GM10266 (cell line): ENCODE results near the gene CHMP2B.

Source experiments
- DNase-seq: peaks from one replicate; pipeline ENCODE4 v3.0.0; 2012; ENCODE audit errors: extremely low spot score
- CTCF ChIP-seq: IDR thresholded peaks from 2 replicates; pipeline ENCODE4 v1.5.1; 2012; ENCODE audit warnings: mild to moderate bottlenecking, low read depth; ENCODE audit not compliant: control insufficient read depth, insufficient read depth; ENCODE audit errors: missing control alignments

CHMP2B gene

GRCh38 chr3:87227104-87227834 lies at the start of gene CHMP2B:
Gene CHMP2B, plus strand, starts transcription at chr3:87227309. Its CDS starts 214 bp downstream, at chr3:87227523.
- TF ChIP-seq CTCF = no peak
- peak; percentile 80 for DNase-seq

DNA sequence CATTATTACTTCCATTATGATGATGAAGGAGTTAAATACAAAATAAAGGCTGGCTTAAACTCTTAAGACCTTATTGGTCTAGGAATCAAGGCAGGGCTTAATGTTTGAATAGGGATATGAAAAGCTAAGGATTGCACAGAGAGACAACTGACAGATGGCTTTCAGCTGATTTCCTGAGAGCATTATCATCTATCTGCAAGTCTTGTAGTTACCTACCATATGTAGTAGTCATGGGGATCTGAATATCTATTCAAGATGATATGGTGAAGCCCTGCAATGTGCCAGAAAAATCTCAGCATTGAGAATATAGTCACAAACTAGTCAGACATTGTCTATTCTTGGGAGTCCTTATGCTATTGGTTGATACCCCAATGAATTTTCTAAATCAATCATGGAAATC lies 47.5 kb upstream of the CHMP2B start:
- DNase-seq = no peak
- no peak for TF ChIP-seq CTCF

DNA sequence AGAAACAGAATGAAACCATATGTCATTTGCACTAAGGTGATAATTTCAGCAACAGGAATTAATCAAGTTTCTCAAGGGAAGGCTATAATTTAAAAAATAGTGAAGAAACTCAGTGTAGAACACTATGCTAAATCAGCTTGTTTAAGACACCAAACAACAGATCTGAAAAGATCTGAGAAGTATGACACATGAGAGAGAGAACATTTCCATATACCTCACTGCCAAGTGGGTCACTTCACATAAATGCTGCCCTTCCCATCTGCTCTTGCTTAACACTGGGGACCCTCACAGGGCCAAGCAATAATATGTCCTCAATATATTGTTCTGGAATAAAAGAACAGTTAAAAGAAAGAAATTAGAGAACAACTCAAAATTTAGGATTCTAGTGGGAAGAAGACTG lies 45.6 kb upstream of the CHMP2B start:
- TF ChIP-seq CTCF = no peak
- DNase-seq = no peak

DNA sequence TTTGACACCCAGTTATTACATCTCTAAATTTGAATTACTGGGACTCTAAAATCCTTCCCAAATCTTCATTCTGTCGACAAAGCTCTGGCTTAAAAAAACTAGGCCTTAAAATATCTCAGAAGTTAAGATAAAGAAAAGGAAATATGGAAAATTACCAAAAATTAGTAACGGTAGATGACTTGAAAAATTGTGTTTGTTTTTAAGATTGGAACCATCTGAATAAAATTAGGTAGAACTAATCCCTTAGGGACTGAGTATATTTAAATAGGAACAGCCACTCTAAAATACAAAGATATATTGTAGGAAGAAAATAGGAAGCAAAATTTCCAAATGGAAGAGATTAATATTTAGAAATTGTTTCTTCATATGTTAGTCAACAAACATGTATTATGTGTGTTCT lies 45.1 kb upstream of the CHMP2B start:
- TF ChIP-seq CTCF = no peak
- DNase-seq = no peak

GRCh38 chr3:87186608-87187159 lies 40.4 kb upstream of the CHMP2B start:
- DNase-seq = no peak
- no peak for TF ChIP-seq CTCF

- no peak for TF ChIP-seq CTCF
- DNase-seq = no peak
These were observed 35.9 kb upstream of the CHMP2B start for GRCh38 chr3:87191175-87191574.

- DNase-seq = no peak
- TF ChIP-seq CTCF = no peak
These were observed 35.5 kb upstream of the CHMP2B start for GRCh38 chr3:87191641-87192040.
